B cell (primary cell): ENCODE results near the gene CAPZB.

ENCODE experiments used
- CTCF ChIP-seq: fragments of 200-600 bp; IDR thresholded peaks from one replicate; pipeline ENCODE4 v1.8.0; 2022; ENCODE audit warnings: antibody characterized with exemption, mild to moderate bottlenecking
- EZH2 ChIP-seq: IDR thresholded peaks from 2 replicates; pipeline ENCODE4 v1.6.1; 2012; ENCODE audit warnings: borderline replicate concordance, low read depth, mild to moderate bottlenecking, moderate library complexity, low read length; ENCODE audit not compliant: insufficient read depth, poor library complexity, severe bottlenecking

GRCh38 chr1:19476450-19477190 lies 8.7 kb downstream of the CAPZB start:
- TF ChIP-seq CTCF (no peak), EZH2 (no peak)
